Measurements from ENCODE around the gene OSBPL8.

OSBPL8 gene

DNA sequence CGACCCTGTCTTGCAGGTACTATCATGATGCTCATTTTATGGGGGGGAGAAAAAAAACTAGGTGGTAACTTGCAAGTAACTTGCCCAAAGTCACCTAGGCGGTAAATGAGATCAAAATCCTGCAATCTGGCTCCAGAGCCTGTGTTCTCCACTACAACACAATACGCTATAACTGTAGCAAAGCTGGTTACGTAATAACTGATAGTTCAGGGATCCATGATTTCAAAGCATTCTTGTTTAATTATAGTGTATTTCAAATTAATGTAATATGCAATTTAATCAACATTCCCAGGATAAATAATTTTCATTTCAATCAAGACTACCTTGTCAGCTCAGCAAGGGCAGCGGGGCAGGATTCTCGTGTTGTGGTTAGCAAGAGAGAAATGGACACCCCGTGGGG is 243.1 kb downstream of the OSBPL8 start:
- DNase-seq (ENCODE audit: low read depth in 1 of 2, low spot score in 1 of 2) = no peak

- no peak for DNase-seq (ENCODE audit: low read depth in 1 of 2, low spot score in 1 of 2)
Measured at GRCh38 chr12:76313299-76313698, 246.3 kb downstream of the OSBPL8 start.

DNA sequence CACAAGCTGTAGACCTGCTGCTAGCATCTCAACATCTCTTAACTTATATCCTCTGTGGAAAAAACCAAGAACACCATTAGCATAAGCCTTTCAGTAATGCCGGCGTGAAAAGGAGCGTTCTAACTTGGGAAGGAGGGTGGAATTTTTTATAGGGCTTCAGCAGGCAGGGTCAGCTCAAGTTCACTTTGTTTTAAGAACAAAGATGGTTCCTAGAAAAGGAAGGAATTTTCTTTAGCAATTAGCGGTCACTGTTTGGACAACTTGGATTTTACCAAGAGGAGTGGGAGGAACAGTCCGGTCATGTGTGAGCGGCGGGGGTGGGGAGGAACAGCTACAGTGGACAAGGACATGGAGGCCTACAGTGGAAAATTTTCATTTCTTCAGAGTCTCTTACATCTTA is 247.3 kb downstream of the OSBPL8 start:
- no peak for DNase-seq (ENCODE audit: low read depth in 1 of 2, low spot score in 1 of 2)

GRCh38 chr12:76311796-76312195 is 247.8 kb downstream of the OSBPL8 start:
- DNase-seq (ENCODE audit: low read depth in 1 of 2, low spot score in 1 of 2) = no peak

- no peak for DNase-seq (ENCODE audit: low read depth in 1 of 2, low spot score in 1 of 2)
Measured at GRCh38 chr12:76310110-76310509, 249.5 kb downstream of the OSBPL8 start.

- no peak for DNase-seq (ENCODE audit: low read depth in 1 of 2, low spot score in 1 of 2)
Measured at GRCh38 chr12:76308866-76309265, 250.7 kb downstream of the OSBPL8 start.

DNA sequence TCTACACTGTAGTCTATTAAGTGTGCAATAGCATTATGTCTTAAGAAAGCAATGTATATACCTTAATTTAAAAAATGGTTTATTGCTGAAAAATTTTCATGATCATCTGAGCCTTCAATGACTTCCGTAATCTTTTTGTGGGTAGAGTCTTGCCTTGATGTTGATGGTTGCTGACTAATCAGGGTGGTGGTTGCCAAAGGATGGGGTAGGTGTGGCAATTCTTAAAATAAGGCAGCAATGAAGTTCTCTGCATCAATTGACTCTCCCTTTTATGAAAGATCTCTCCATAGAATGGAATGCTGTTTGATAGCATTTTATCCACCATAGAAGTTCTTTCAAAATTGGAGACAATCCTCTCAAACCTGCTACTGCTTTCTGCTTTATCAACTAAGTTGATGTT is 252.5 kb downstream of the OSBPL8 start:
- DNase-seq (ENCODE audit: low read depth in 1 of 2, low spot score in 1 of 2) = no peak

- no peak for DNase-seq (ENCODE audit: low read depth in 1 of 2, low spot score in 1 of 2)
Measured at GRCh38 chr12:76303989-76304460, 255.5 kb downstream of the OSBPL8 start.

GRCh38 chr12:76303365-76303764 is 256.2 kb downstream of the OSBPL8 start:
- no peak for DNase-seq (ENCODE audit: low read depth in 1 of 2, low spot score in 1 of 2)
